Thyroid gland (tissue), 4 donors: ENCODE measurements around the gene PPP3R1. TPM values are rescaled to one million over a fixed set of nuclear protein-coding genes. Genes with fewer than 3 reads are reported as not detected.

Experiments used
- DNase-seq, 2 donors: peaks; one replicate each; pipeline ENCODE4 v3.0.0-alpha.2; 2019
- H3K27ac ChIP-seq, 3 donors: fragments of 200-600 bp; sonication (generic); 1 replicate in 2 of 3; 2 replicates in 1 of 3; pipeline ENCODE4 v1.5.1; 2016 to 2019; ENCODE audit warnings: mild to moderate bottlenecking in 1 of 3, moderate library complexity in 1 of 3
- H3K27me3 ChIP-seq: fragments of 200-600 bp; sonication (generic); one replicate; pipeline ENCODE4 v1.5.1; 2019
- H3K36me3 ChIP-seq, 2 donors: fragments of 200-600 bp; sonication (generic); one replicate each; pipeline ENCODE4 v1.5.1; 2016 to 2019
- H3K4me1 ChIP-seq, 2 donors: fragments of 200-600 bp; sonication (generic); one replicate each; pipeline ENCODE4 v1.5.1; 2017 to 2019
- H3K4me3 ChIP-seq, 3 donors: fragments of 200-600 bp; sonication (generic); replicated peaks in 1 of 3; 1 replicate in 2 of 3; 2 replicates in 1 of 3; pipeline ENCODE4 v1.5.1; 2016; ENCODE audit warnings: mild to moderate bottlenecking in 1 of 3
- H3K9me3 ChIP-seq: fragments of 200-600 bp; sonication (generic); one replicate; pipeline ENCODE4 v1.5.1; 2017
- POLR2A ChIP-seq, 2 donors: fragments of 450-650 bp; IDR thresholded peaks; one replicate each; pipeline ENCODE4 v1.6.1; 2017; ENCODE audit warnings: antibody characterized with exemption in 2 of 2, mild to moderate bottlenecking in 2 of 2, moderate library complexity in 1 of 2
- WGBS, 2 donors: methylation state at CpG; one replicate each; pipeline ENCODE4 v1.1.5; 2017; 5-methylcytosine and 5-hydroxymethylcytosine counted together
- intact Hi-C: fragments of 100-400 bp; cut with DNase I; formaldehyde crosslinking; loops from one replicate; pipeline ENCODE4 v1.15.1; 2023
- total RNA-seq, 4 donors: library from RNA; depleted of rRNA; stranded (reverse); fragments of >200 nt; gene quantifications; one replicate each; pipeline ENCODE4 v1.2.3, GENCODE V29; 2016
- TF ChIP-seq, protein P1 (sequence below), 6 experiments: fragments of 200-600 bp in 3 of 6; fragments of 450-650 bp in 3 of 6; sonication (generic) in 3 of 6; IDR thresholded peaks; one replicate each; pipeline ENCODE4 v1.5.1; 2016 to 2019; ENCODE audit warnings: antibody characterized with exemption in 6 of 6, mild to moderate bottlenecking in 2 of 6, inconsistent platforms in 1 of 6, moderate library complexity in 1 of 6

The PPP3R1 gene
- total RNA-seq, 4 donors from 2014 or later: 29.4 to 35.1 (median 31.4) TPM

DNA sequence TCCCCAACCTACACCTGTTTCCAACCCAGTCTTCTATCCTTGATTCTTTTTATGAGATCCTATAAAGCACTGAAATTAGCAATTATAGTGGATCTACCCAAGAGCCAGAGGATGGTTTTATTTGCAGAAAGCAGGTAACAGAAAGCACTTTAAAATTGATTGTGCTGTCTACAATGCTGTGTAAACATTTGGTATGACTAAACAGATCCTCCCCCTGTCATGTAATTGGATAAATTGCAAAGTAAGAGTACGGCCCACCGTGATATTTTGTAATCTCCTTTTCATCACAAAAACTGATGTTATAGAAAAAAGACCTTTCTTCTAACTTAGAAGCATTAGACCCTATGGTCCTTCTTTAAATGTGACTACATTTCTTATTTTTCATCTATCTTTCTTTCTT is 11.3 kb upstream of the PPP3R1 start:
- DNase-seq: no peak
- H3K4me1 ChIP-seq: no peaks in the 10 kb centered on the region
- no peaks in the 10 kb centered on the region for H3K9me3 ChIP-seq
- H3K4me3 ChIP-seq: no peak overlapping the region
- WGBS, 2 donors: 90 to 91% methylated on average over 2 of the region's 2 CpGs
- H3K36me3 ChIP-seq: no peaks in the 10 kb centered on the region
- intact Hi-C loops: no loop called here
- no peaks in the 10 kb centered on the region for H3K27me3 ChIP-seq
- no peak for TF ChIP-seq POLR2A (IDR thresholded peaks at IDR 0.05)
- TF ChIP-seq, protein P1, sequence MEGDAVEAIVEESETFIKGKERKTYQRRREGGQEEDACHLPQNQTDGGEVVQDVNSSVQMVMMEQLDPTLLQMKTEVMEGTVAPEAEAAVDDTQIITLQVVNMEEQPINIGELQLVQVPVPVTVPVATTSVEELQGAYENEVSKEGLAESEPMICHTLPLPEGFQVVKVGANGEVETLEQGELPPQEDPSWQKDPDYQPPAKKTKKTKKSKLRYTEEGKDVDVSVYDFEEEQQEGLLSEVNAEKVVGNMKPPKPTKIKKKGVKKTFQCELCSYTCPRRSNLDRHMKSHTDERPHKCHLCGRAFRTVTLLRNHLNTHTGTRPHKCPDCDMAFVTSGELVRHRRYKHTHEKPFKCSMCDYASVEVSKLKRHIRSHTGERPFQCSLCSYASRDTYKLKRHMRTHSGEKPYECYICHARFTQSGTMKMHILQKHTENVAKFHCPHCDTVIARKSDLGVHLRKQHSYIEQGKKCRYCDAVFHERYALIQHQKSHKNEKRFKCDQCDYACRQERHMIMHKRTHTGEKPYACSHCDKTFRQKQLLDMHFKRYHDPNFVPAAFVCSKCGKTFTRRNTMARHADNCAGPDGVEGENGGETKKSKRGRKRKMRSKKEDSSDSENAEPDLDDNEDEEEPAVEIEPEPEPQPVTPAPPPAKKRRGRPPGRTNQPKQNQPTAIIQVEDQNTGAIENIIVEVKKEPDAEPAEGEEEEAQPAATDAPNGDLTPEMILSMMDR (IDR thresholded peaks at IDR 0.05): no peak
- H3K27ac ChIP-seq: no peak overlapping the region

DNA sequence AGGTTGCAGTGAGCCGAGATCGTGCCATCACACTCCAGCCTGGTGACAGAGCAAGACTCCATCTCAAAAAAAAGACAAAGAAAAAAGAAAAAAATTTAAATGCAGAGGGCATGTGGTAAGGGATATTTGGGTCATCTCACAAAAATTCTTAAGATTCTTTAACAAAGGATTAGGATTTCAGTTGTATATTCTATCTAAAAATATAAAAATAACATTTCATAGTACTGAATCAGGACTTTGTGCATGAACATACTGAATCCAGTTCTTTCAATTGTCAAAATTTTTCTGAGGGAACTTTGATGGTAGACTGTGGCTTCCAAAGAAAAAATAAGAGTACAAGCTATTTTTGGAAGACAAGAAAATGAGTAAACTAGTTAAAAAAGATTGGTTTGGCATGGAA is 6.5 kb upstream of the PPP3R1 start:
- Histone ChIP-seq H3K9me3 (no peaks in the 10 kb centered on the region), H3K4me1 (peaks cover 0 to 2% of the 10 kb centered on the region in 2 donors), H3K4me3 (no peak overlapping the region), H3K27ac (no peak overlapping the region), H3K27me3 (no peaks in the 10 kb centered on the region), H3K36me3 (no peaks in the 10 kb centered on the region)
- TF ChIP-seq, protein P1 (IDR thresholded peaks at IDR 0.05): no peak
- TF ChIP-seq POLR2A (IDR thresholded peaks at IDR 0.05): no peak
- 93 to 94% methylated on average over 2 of the region's 2 CpGs for WGBS, 2 donors
- DNase-seq: no peak
- intact Hi-C loops: no loop called here

DNA sequence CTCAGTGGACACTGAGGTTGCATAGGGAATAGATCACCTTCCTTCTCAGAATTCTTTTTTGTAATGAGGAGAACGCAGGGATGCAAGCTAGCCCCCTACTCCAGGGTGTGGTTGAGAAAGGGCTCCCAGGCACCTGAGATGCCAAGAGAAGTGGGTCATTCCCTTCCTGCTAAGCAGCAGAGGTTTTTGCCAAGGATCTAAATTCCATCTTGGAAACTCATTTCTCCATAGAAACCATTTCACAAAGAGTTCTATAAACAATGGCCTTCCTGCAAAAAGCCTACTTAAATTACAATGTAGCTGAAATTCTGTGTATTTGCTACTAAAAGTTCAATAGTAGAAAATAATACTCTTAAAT is 3.7 kb upstream of the PPP3R1 start:
- H3K4me3 ChIP-seq: no peak overlapping the region
- intact Hi-C loops: no loop called here
- DNase-seq: no peak
- H3K27ac ChIP-seq: no peak overlapping the region
- peaks cover 0 to 7% of the 10 kb centered on the region in 2 donors for H3K4me1 ChIP-seq
- TF ChIP-seq POLR2A (IDR thresholded peaks at IDR 0.05): no peak
- TF ChIP-seq, protein P1 (IDR thresholded peaks at IDR 0.05): no peak
- WGBS, 2 donors: 80 to 88% methylated on average over 1 of the region's 1 CpG
- H3K36me3 ChIP-seq: no peaks in the 10 kb centered on the region
- no peaks in the 10 kb centered on the region for H3K27me3 ChIP-seq
- H3K9me3 ChIP-seq: no peaks in the 10 kb centered on the region

DNA sequence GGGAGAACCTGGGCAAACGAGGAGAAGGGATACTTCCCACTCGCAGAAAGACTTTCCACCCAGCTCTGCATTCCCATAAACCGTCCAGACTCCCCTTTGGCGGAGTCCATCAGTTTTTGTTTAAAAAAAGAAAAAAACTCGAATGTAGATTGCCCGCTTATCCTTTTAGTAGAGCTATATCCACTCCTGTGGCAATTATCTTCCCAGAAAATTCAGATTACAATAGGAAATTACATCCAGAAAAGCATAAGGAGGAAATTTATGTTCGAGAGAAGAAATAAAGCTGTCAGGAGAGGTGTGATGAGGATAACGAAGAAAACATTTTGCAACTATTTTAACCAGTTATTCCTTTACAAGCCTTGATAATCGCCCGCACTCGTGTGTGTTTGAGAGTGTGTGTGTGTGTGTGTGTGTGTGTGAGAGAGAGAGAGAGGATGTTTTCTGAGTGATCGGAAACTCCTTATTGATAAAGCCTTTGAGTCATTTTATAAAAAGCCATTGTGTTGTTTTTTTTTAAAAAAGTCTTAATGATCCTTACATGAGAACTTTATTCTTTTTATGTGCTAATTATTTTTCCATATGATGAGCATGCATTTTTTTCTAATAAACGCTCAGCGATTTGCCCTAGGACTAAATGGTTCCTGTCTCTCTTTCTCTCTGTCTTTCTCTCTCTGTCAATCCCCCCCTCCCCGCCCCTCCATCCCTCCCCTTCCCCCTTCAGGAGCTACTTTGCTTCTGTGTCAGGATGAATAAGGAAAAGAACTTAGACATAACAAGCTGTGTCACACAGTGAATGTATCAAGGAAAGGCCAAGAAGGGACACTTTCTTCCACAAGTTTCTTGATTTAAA is 1.1 kb upstream of the PPP3R1 start:
- intact Hi-C loops: loop anchor here (5.0 kb wide), 1 partner anchor 96 kb away; the partner anchor contains the start of gene PNO1
- no peak for TF ChIP-seq POLR2A (IDR thresholded peaks at IDR 0.05)
- TF ChIP-seq, protein P1 (IDR thresholded peaks at IDR 0.05): no peak
- peak in 1 of 2 donors; percentile 8 for DNase-seq

DNA sequence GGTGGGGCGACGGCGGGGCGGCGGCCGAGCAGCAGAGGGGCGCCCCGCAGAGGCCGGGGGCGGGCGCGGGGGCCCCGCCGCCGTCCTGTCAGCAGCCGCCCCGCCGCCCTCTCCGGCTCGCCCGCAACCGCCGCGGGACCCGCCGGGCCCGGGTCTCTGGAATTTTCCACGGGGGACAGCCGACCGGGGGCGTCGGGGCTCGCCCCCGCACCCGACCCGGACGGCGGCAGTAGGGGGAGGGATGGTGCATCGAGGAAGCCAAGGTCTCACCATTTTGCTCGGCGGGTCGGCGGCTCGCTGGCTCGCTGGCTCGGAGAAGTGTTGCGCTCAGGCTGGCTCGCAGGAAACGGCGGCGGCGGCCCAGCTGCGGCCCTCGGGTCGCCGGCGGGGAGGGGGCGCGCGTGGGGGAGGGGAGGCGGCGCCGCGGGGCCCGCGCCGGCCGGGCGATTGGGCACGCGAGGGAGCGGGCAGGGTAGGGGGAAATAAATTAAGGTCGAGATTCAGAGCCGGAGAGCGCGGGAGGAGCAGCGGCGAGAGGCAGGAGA is 405 bp downstream of the PPP3R1 start:
- Histone ChIP-seq H3K36me3 (no peaks in the 10 kb centered on the region), H3K27ac (peak overlapping the region; percentile 79 to 95 (median 95)), H3K9me3 (no peaks in the 10 kb centered on the region), H3K27me3 (no peaks in the 10 kb centered on the region), H3K4me3 (peak overlapping the region; percentile 27 to 90 (median 72)), H3K4me1 (peaks cover 26 to 31% of the 10 kb centered on the region in 2 donors)
- 1% methylated on average over 25 to 40 of the region's 78 CpGs for WGBS, 2 donors
- peak; percentile 27 to 39 for DNase-seq
- intact Hi-C loops: loop anchor here (5.0 kb wide), 1 partner anchor 95 kb away; the partner anchor contains the start of gene PNO1
- no peak for TF ChIP-seq POLR2A (IDR thresholded peaks at IDR 0.05)
- TF ChIP-seq, protein P1 (IDR thresholded peaks at IDR 0.05): no peak

More for the DNA sequence above, 1.1 kb upstream of the PPP3R1 start:
- Histone ChIP-seq H3K36me3 (no peaks in the 10 kb centered on the region), H3K4me3 (peak overlapping the region in 2 of 3 donors; percentile 28 to 53), H3K27ac (peak overlapping the region; percentile 43 to 95 (median 95)), H3K4me1 (peaks cover 17 to 21% of the 10 kb centered on the region in 2 donors), H3K27me3 (no peaks in the 10 kb centered on the region), H3K9me3 (no peaks in the 10 kb centered on the region)
- WGBS, 2 donors: 1% methylated on average over 15 of the region's 15 CpGs
